Neural progenitor cell (in vitro differentiated cells): ENCODE data around the gene C17orf113.

Experiments used
- EZH2phosphoT487 ChIP-seq: fragments of 200-600 bp; sonication (generic); IDR thresholded peaks from 2 replicates; pipeline ENCODE4 v1.6.1; 2017; ENCODE audit warnings: antibody characterized with exemption
- TF ChIP-seq, protein P1 (sequence below): fragments of 200-600 bp; sonication (generic); IDR thresholded peaks from 2 replicates; pipeline ENCODE4 v1.5.1; 2017; ENCODE audit warnings: antibody characterized with exemption, mild to moderate bottlenecking

DNA sequence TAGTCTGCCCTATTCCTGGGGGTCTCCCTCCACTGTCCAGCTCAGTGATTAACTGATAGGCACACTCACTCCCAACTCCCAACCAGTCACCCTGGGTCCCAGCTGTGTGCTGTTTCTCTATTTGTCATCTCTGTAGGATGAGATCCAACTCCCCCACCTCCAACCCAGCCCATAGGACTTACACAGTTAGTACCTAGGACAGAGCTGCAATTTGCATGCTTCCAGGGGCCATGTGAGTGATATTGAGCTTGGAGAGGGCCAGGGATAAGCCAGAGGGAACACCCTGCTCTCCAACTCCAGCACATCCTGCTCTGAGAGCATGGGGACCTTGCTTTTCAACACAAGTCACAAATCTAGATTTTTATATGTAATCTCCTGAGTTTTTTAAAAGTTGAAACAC, 8.8 kb downstream of the C17orf113 start:
- TF ChIP-seq, protein P1, sequence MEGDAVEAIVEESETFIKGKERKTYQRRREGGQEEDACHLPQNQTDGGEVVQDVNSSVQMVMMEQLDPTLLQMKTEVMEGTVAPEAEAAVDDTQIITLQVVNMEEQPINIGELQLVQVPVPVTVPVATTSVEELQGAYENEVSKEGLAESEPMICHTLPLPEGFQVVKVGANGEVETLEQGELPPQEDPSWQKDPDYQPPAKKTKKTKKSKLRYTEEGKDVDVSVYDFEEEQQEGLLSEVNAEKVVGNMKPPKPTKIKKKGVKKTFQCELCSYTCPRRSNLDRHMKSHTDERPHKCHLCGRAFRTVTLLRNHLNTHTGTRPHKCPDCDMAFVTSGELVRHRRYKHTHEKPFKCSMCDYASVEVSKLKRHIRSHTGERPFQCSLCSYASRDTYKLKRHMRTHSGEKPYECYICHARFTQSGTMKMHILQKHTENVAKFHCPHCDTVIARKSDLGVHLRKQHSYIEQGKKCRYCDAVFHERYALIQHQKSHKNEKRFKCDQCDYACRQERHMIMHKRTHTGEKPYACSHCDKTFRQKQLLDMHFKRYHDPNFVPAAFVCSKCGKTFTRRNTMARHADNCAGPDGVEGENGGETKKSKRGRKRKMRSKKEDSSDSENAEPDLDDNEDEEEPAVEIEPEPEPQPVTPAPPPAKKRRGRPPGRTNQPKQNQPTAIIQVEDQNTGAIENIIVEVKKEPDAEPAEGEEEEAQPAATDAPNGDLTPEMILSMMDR: no peak
- no peak for TF ChIP-seq EZH2phosphoT487
